ENCODE results near the gene PHF24.

GRCh38 chr9:34991607-34992375 is 33.7 kb downstream of the PHF24 start:
- TF ChIP-seq CTCF (IDR thresholded peaks at IDR 0.05) (no peak), POLR2A (IDR thresholded peaks at IDR 0.05) (no peak)
